Lung (tissue), 12 donors: Measurements from ENCODE around the gene CHST11. TPM values are rescaled to one million over a fixed set of nuclear protein-coding genes. Genes with fewer than 3 reads are reported as not detected.

ENCODE experiments used
- ATAC-seq: fragments of 200-7000 bp; cut with Tn5 transposase; one replicate; pipeline ENCODE4 v1.9.1; 2020; ENCODE audit warnings: moderate number of reproducible peaks; ENCODE audit not compliant: insufficient read depth, low FRiP score
- DNase-seq, 3 donors: peaks; one replicate each; pipeline ENCODE4 v3.0.0-alpha.2; 2013 to 2017
- H3K27ac ChIP-seq, 2 donors: one replicate each; pipeline ENCODE4 v1.5.1; 2013; ENCODE audit warnings: mild to moderate bottlenecking in 2 of 2, moderate library complexity in 2 of 2, control low read depth in 1 of 2, inconsistent platforms in 1 of 2, low read depth in 1 of 2, low read length in 1 of 2
- H3K27me3 ChIP-seq, 3 donors: one replicate each; pipeline ENCODE4 v1.5.1; 2013; ENCODE audit warnings: low read length in 2 of 3; ENCODE audit not compliant: control insufficient read depth in 3 of 3, insufficient read depth in 3 of 3
- H3K36me3 ChIP-seq, 4 donors: one replicate each; pipeline ENCODE4 v1.5.1; 2013; ENCODE audit warnings: low read length in 4 of 4, mild to moderate bottlenecking in 1 of 4, moderate library complexity in 1 of 4; ENCODE audit not compliant: control insufficient read depth in 4 of 4, insufficient read depth in 4 of 4
- H3K4me1 ChIP-seq, 5 donors: one replicate each; pipeline ENCODE4 v1.5.1; 2013; ENCODE audit warnings: low read length in 5 of 5, mild to moderate bottlenecking in 2 of 5, moderate library complexity in 1 of 5; ENCODE audit not compliant: control insufficient read depth in 5 of 5, insufficient read depth in 5 of 5
- H3K4me3 ChIP-seq: one replicate; pipeline ENCODE4 v1.5.1; 2013; ENCODE audit warnings: mild to moderate bottlenecking, control low read depth, moderate library complexity
- H3K9ac ChIP-seq, 2 donors: one replicate each; pipeline ENCODE4 v1.5.1; 2013; ENCODE audit warnings: low read length in 2 of 2, control low read depth in 1 of 2; ENCODE audit not compliant: insufficient read depth in 1 of 2
- H3K9me3 ChIP-seq, 4 donors: one replicate each; pipeline ENCODE4 v1.5.1; 2013; ENCODE audit warnings: low read length in 3 of 4, mild to moderate bottlenecking in 1 of 4, moderate library complexity in 1 of 4; ENCODE audit not compliant: control insufficient read depth in 4 of 4, insufficient read depth in 3 of 4
- CTCF ChIP-seq: IDR thresholded peaks from 2 replicates; pipeline ENCODE4 v1.5.1; 2012; ENCODE audit warnings: mild to moderate bottlenecking; ENCODE audit errors: control extremely low read depth, extremely low read depth
- WGBS, 2 donors: extraction: QIAGEN DNeasy Blood & Tissue Kit; methylation state at CpG; one replicate each; pipeline ENCODE4 v1.1.7; 2013; 5-methylcytosine and 5-hydroxymethylcytosine counted together
- polyA plus RNA-seq, 2 donors: library from polyadenylated mRNA; stranded (reverse); fragments of 200-250 nt; gene quantifications; one replicate each; pipeline ENCODE4 v1.2.1, GENCODE V29; 2013
- total RNA-seq, 2 donors: library from RNA; depleted of rRNA in 1 of 2; stranded (reverse); fragments of >200 nt in 1 of 2; gene quantifications; one replicate each; pipeline ENCODE4 v1.2.1, GENCODE V29; 2014 to 2021
- donor health status: control.
- donor health status: control.
- donor health status: Bipolar disorder and iron deficiency.
- donor health status: healthy.
- donor health status: DM: yes; HTN: yes; CAD: no.

Gene CHST11
- total and polyA plus RNA-seq, 4 donors: 9.0 to 63.2 (median 27.7) TPM

- H3K9ac ChIP-seq: no peak overlapping the region
- WGBS, 2 donors: 93 to 99% methylated on average over 2 of the region's 2 CpGs
- no peaks in the 10 kb centered on the region for H3K27me3 ChIP-seq
- H3K4me3 ChIP-seq: no peak overlapping the region
- peaks cover 0 to 1% (median 0%) of the 10 kb centered on the region in 4 donors for H3K9me3 ChIP-seq
- peaks cover 0 to 9% (median 0%) of the 10 kb centered on the region in 5 donors for H3K4me1 ChIP-seq
- ATAC-seq (no peak), DNase-seq (no peak)
- TF ChIP-seq CTCF: no peak
- H3K27ac ChIP-seq: no peak overlapping the region
- H3K36me3 ChIP-seq: no peaks in the 10 kb centered on the region
Measured at GRCh38 chr12:104484079-104484478, 27.3 kb downstream of the CHST11 start.

- H3K4me1 ChIP-seq: peaks cover 0 to 9% (median 0%) of the 10 kb centered on the region in 5 donors
- 52 to 71% methylated on average over 13 of the region's 13 CpGs for WGBS, 2 donors
- no peaks in the 10 kb centered on the region for H3K27me3 ChIP-seq
- no peaks in the 10 kb centered on the region for H3K36me3 ChIP-seq
- ATAC-seq (no peak), DNase-seq (no peak)
- H3K27ac ChIP-seq: no peak overlapping the region
- no peak overlapping the region for H3K4me3 ChIP-seq
- TF ChIP-seq CTCF: no peak
- no peak overlapping the region for H3K9ac ChIP-seq
- H3K9me3 ChIP-seq: peaks cover 0 to 1% (median 0%) of the 10 kb centered on the region in 4 donors
Measured at GRCh38 chr12:104485651-104486362, 29.1 kb downstream of the CHST11 start.

DNA sequence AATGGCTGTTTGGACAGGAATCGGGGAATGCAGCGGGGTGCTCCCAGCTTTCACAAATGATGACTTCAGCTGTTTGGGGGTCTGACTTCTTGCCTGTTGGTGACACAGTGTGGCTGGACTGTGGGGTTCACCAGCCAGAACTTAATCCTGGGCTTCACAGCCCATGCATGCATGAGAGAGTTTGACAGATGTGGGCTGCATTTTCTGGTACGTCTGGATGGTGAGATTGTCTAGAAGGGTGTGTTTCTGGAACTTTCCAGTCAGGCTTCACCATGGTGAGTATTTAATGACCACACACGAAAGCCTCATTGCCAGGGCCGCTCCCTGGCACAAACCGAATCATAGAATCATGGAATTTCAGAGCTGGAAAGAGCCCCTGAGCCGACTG lies 29.6 kb downstream of the CHST11 start:
- no peaks in the 10 kb centered on the region for H3K36me3 ChIP-seq
- peaks cover 0 to 9% (median 0%) of the 10 kb centered on the region in 5 donors for H3K4me1 ChIP-seq
- peaks cover 0 to 1% (median 0%) of the 10 kb centered on the region in 4 donors for H3K9me3 ChIP-seq
- no peaks in the 10 kb centered on the region for H3K27me3 ChIP-seq
- WGBS, 2 donors: 83 to 91% methylated on average over 7 of the region's 7 CpGs
- no peak for TF ChIP-seq CTCF
- DNase-seq (no peak), ATAC-seq (no peak)
- no peak overlapping the region for H3K9ac ChIP-seq
- H3K27ac ChIP-seq: no peak overlapping the region
- H3K4me3 ChIP-seq: no peak overlapping the region
